Measurements from ENCODE around the gene MPZL2.

The MPZL2 gene

GRCh38 chr11:118216621-118217481, 47.2 kb downstream of the MPZL2 start:
- DNase-seq = peak; percentile 58

GRCh38 chr11:118215765-118216164, 48.3 kb downstream of the MPZL2 start:
- DNase-seq = no peak

- DNase-seq = peak; percentile 33
Observed at GRCh38 chr11:118215262-118215661, 48.8 kb downstream of the MPZL2 start.

- no peak for DNase-seq
Observed at GRCh38 chr11:118214210-118214914, 49.7 kb downstream of the MPZL2 start.

- DNase-seq = no peak
Observed at GRCh38 chr11:118213781-118214180, 50.3 kb downstream of the MPZL2 start.

GRCh38 chr11:118213201-118213600, 50.9 kb downstream of the MPZL2 start:
- DNase-seq = no peak

GRCh38 chr11:118212781-118213191, 51.3 kb downstream of the MPZL2 start:
- no peak for DNase-seq

- no peak for DNase-seq
Observed at GRCh38 chr11:118212131-118212725, 51.9 kb downstream of the MPZL2 start.

- DNase-seq = no peak
Observed at GRCh38 chr11:118211006-118211405, 53.1 kb downstream of the MPZL2 start.

GRCh38 chr11:118210323-118210722, 53.8 kb downstream of the MPZL2 start:
- no peak for DNase-seq

GRCh38 chr11:118209033-118209432, 55.1 kb downstream of the MPZL2 start:
- no peak for DNase-seq

- no peak for DNase-seq
Observed at GRCh38 chr11:118207079-118207478, 57.0 kb downstream of the MPZL2 start.

GRCh38 chr11:118206391-118207031, 57.6 kb downstream of the MPZL2 start:
- no peak for DNase-seq

GRCh38 chr11:118205606-118206378, 58.3 kb downstream of the MPZL2 start:
- no peak for DNase-seq
